ENCODE measurements around the gene ICOSLG.
"Not testable (repeated sequence)": the region's sequence is repeated elsewhere in the genome, so short reads cannot be mapped to it uniquely, and the experiment has no call there.

The ICOSLG gene

GRCh38 chr21:44263768-44264167 is 23.0 kb upstream of the ICOSLG start:
- DNase-seq: no peak

DNA sequence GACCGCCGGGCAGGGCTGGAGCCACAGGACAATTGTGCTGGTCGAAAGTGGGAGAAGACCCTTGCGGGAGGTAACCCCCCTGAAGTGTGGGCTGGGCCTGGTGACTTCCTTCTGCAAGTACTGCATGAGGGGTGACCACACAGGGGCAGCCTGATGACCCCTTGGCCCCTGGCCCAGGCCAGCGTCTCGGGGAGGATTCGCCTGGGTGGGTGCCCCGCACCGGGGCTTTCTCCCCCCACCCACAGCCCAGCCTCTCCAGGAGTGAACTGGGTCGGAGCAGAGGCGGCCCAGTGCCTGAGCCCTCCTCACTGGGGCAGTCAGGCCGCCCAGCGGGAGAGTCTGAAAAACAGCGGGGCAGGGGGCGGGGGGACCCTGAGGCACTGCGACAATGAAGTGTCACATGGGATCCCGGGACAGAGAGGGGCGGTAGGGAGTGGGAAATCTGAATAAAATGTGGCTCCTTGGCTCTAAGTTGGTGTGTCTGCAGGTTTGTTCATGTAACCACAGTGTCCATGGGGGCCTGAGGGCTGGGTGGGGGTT is 22.5 kb upstream of the ICOSLG start:
- no peak for DNase-seq

GRCh38 chr21:44262338-44263056 is 21.8 kb upstream of the ICOSLG start:
- DNase-seq: no peak

- no peak for DNase-seq
Observed at GRCh38 chr21:44261675-44262295, 21.0 kb upstream of the ICOSLG start, which contains the start of gene DNMT3L. Gene DNMT3L, minus strand, starts transcription at chr21:44261897. Its CDS starts 638 bp downstream, at chr21:44261259.

DNA sequence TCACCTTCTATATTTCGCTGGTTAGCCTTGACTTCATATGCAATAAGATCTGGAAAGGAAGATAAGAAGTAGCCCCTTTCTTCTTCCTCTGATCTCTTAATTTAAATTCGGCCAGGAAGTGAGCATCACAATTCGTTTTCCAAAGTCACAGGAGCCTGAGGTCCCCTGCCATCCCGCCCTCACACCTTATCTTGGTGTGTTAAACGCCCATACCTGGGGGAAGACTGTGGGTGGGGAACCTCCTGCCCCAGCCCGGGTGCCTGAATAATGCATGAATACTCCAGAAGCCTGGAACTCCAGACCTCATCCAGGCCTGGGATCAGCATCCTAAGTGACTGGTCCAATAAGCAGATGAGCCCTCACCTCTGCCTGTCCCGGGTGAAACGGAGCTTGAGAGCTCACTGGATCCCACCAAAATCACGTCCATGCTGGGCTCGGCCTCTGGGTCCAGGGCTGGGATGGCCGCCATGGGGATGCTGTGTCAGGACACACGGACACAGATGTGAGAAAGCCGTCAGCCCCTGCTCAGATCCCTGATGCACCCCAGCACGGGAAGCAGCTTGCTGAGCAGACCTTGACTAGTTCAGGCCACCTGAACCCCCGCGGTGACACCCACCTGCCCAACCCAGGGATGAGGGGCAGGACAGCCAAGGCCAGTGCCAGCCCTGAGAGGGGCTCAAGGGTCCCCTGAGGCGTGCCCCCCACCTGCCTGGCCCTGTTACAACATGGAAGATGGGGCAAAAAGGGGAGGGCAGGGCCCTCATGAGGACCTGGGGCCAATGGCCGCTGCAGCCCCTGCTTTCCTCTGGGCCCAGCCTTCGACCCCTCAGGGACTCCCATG is 20.3 kb upstream of the ICOSLG start:
- no peak for DNase-seq

- DNase-seq: no peak
Observed at GRCh38 chr21:44260066-44260465, 19.3 kb upstream of the ICOSLG start.

- no peak for DNase-seq
Observed at GRCh38 chr21:44259082-44259705, 18.5 kb upstream of the ICOSLG start.

GRCh38 chr21:44258056-44258725 is 17.4 kb upstream of the ICOSLG start:
- DNase-seq: no peak

DNA sequence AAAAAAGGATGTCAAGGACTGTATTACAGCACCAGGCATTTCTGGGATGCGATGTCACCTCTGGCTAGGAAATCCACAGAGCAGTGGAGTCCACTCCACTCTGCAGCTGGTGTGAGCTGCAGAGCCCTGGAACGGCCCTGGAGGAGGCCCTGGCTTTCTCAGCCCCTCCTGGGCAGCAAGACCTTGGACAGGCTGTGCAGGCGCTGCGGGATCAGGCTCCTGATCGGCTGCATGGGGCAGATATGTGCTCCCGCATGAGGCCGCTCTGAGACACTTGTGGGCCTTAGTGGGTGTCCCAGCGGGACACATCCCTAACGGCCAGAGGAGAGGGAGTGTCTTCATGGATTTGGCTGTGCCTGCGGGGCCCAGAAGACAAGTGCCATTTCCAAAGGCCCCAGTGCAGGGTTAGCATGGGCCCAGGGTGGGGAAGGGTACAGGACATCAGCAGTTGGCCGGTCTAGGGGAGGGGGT is 14.8 kb upstream of the ICOSLG start:
- no peak for DNase-seq

- no peak for DNase-seq
Observed at GRCh38 chr21:44253832-44254710, 13.3 kb upstream of the ICOSLG start.

- not testable (repeated sequence) for DNase-seq
Observed at GRCh38 chr21:44249204-44250037, 8.7 kb upstream of the ICOSLG start.

- DNase-seq: not testable (repeated sequence)
Observed at GRCh38 chr21:44247904-44248303, 7.2 kb upstream of the ICOSLG start.

GRCh38 chr21:44243980-44244379 is 3.2 kb upstream of the ICOSLG start:
- not testable (repeated sequence) for DNase-seq

DNA sequence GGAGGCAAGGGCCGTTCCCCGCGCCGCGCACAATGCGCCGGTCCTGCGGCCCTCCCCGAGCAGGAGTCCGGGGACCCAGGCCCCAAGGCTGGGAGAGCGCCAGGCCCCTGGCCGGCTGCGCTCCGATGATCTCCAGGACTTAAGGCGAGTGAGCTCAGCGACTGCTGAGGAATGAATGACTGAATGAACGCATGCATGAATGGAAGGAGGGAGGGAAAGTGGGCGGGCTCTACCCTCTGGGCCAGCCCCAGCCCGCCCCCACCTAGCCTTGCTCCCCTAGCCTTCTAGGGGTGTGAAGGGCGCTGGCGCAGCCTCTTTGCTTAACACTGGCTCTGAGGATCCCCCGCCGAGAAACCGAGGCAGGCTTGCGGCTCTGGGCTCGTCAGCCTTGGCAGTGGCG is 538 bp upstream of the ICOSLG start:
- not testable (repeated sequence) for DNase-seq

GRCh38 chr21:44240353-44240752 is 390 bp downstream of the ICOSLG start:
- not testable (repeated sequence) for DNase-seq

GRCh38 chr21:44229561-44229960 is 11.2 kb downstream of the ICOSLG start:
- DNase-seq: not testable (repeated sequence)

GRCh38 chr21:44228109-44228508 is 12.6 kb downstream of the ICOSLG start:
- DNase-seq: not testable (repeated sequence)

DNA sequence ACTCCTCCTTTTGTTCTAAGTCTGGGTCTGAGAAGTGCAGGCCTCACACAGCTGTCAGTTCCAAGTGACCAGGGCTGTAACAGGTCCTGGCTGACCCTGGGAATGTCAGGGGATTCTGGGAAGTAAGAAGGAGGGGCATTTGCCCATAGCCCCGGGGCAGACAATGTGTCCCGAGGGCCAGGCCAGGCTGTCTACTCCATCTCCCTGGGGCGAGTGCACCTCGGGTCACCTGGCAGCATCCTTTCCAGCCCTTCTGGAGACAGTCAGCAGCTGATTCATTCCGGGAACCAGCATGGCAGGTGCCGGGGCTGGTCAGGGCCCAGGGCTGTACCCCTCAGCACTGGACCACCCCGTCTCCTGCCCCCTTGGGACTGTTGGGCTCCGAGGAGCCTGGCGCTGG is 13.1 kb downstream of the ICOSLG start:
- not testable (repeated sequence) for DNase-seq

GRCh38 chr21:44225605-44226004 is 15.1 kb downstream of the ICOSLG start:
- DNase-seq: not testable (repeated sequence)

DNA sequence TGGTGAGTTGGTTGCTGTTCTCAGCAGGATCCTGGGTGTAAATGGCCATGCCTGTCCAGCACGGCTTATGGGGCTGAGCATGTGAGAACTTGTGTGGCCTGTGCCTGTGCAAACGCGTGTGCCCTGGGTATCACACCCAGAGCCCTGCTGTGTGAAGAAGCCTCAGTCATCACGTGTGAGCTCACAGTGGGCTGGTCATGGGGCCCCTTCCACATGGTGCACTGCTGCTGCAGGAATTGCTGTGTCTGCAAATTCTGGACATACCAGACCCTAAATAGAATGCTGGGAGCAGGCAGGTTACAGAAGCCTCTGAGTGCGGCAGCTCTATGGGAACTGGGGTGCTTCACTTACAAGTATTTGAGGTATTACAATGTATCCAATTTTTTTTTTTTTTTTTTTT is 17.4 kb downstream of the ICOSLG start:
- not testable (repeated sequence) for DNase-seq
